Lung (tissue), 12 donors: ENCODE measurements around the gene PCYOX1L. TPM values are rescaled to one million over a fixed set of nuclear protein-coding genes. Genes with fewer than 3 reads are reported as not detected.

Experiments used
- ATAC-seq: fragments of 200-7000 bp; cut with Tn5 transposase; one replicate; pipeline ENCODE4 v1.9.1; 2020; ENCODE audit warnings: moderate number of reproducible peaks; ENCODE audit not compliant: insufficient read depth, low FRiP score
- DNase-seq, 3 donors: peaks; one replicate each; pipeline ENCODE4 v3.0.0-alpha.2; 2013 to 2017
- H3K27ac ChIP-seq, 2 donors: one replicate each; pipeline ENCODE4 v1.5.1; 2013; ENCODE audit warnings: mild to moderate bottlenecking in 2 of 2, moderate library complexity in 2 of 2, control low read depth in 1 of 2, inconsistent platforms in 1 of 2, low read depth in 1 of 2, low read length in 1 of 2
- H3K27me3 ChIP-seq, 3 donors: one replicate each; pipeline ENCODE4 v1.5.1; 2013; ENCODE audit warnings: low read length in 2 of 3; ENCODE audit not compliant: control insufficient read depth in 3 of 3, insufficient read depth in 3 of 3
- H3K36me3 ChIP-seq, 4 donors: one replicate each; pipeline ENCODE4 v1.5.1; 2013; ENCODE audit warnings: low read length in 4 of 4, mild to moderate bottlenecking in 1 of 4, moderate library complexity in 1 of 4; ENCODE audit not compliant: control insufficient read depth in 4 of 4, insufficient read depth in 4 of 4
- H3K4me1 ChIP-seq, 5 donors: one replicate each; pipeline ENCODE4 v1.5.1; 2013; ENCODE audit warnings: low read length in 5 of 5, mild to moderate bottlenecking in 2 of 5, moderate library complexity in 1 of 5; ENCODE audit not compliant: control insufficient read depth in 5 of 5, insufficient read depth in 5 of 5
- H3K4me3 ChIP-seq: one replicate; pipeline ENCODE4 v1.5.1; 2013; ENCODE audit warnings: mild to moderate bottlenecking, control low read depth, moderate library complexity
- H3K9ac ChIP-seq, 2 donors: one replicate each; pipeline ENCODE4 v1.5.1; 2013; ENCODE audit warnings: low read length in 2 of 2, control low read depth in 1 of 2; ENCODE audit not compliant: insufficient read depth in 1 of 2
- H3K9me3 ChIP-seq, 4 donors: one replicate each; pipeline ENCODE4 v1.5.1; 2013; ENCODE audit warnings: low read length in 3 of 4, mild to moderate bottlenecking in 1 of 4, moderate library complexity in 1 of 4; ENCODE audit not compliant: control insufficient read depth in 4 of 4, insufficient read depth in 3 of 4
- CTCF ChIP-seq: IDR thresholded peaks from 2 replicates; pipeline ENCODE4 v1.5.1; 2012; ENCODE audit warnings: mild to moderate bottlenecking; ENCODE audit errors: control extremely low read depth, extremely low read depth
- WGBS, 2 donors: extraction: QIAGEN DNeasy Blood & Tissue Kit; methylation state at CpG; one replicate each; pipeline ENCODE4 v1.1.7; 2013; 5-methylcytosine and 5-hydroxymethylcytosine counted together
- polyA plus RNA-seq, 2 donors: library from polyadenylated mRNA; stranded (reverse); fragments of 200-250 nt; gene quantifications; one replicate each; pipeline ENCODE4 v1.2.1, GENCODE V29; 2013
- total RNA-seq, 2 donors: library from RNA; depleted of rRNA in 1 of 2; stranded (reverse); fragments of >200 nt in 1 of 2; gene quantifications; one replicate each; pipeline ENCODE4 v1.2.1, GENCODE V29; 2014 to 2021
- donor health status: control.
- donor health status: control.
- donor health status: Bipolar disorder and iron deficiency.
- donor health status: healthy.
- donor health status: DM: yes; HTN: yes; CAD: no.

The PCYOX1L gene
- total and polyA plus RNA-seq, 4 donors, result 4.8 to 9.3 (median 7.3) TPM

DNA sequence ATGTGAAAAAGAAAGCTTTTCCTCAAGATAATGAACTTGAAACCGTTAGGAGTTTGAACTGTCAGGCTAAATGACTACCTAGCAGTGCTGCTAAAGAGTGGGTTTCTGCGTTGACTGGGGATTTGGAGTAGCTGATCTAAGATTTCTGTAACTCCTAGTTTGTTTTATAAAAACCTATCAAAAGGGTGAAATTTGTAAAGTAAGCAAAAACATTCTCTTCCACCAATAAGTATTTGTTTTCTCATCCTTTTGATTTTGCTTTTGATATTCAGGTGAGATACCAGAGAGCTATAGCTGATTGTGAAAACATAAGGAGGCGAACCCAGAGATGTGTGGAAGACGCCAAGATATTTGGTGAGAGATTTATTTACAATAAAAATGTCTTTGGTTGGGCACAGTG lies 8.5 kb upstream of the PCYOX1L start:
- no peaks in the 10 kb centered on the region for H3K27me3 ChIP-seq
- H3K4me1 ChIP-seq, result peaks cover 0 to 15% (median 3%) of the 10 kb centered on the region in 5 donors
- TF ChIP-seq CTCF, result no peak
- no peak overlapping the region for H3K4me3 ChIP-seq
- ATAC-seq (no peak), DNase-seq (no peak)
- H3K9me3 ChIP-seq, result no peaks in the 10 kb centered on the region
- no peak overlapping the region for H3K27ac ChIP-seq
- no peak overlapping the region for H3K9ac ChIP-seq
- WGBS, 2 donors, result 87 to 93% methylated on average over 4 of the region's 4 CpGs
- H3K36me3 ChIP-seq, result peaks cover 23 to 54% (median 31%) of the 10 kb centered on the region in 4 donors

GRCh38 chr5:149352169-149352568 lies 5.7 kb upstream of the PCYOX1L start:
- Histone ChIP-seq H3K36me3 (peaks cover 23 to 60% (median 32%) of the 10 kb centered on the region in 4 donors), H3K27me3 (no peaks in the 10 kb centered on the region), H3K4me1 (peaks cover 0 to 9% (median 0%) of the 10 kb centered on the region in 5 donors), H3K27ac (no peak overlapping the region), H3K9ac (no peak overlapping the region), H3K4me3 (no peak overlapping the region), H3K9me3 (no peaks in the 10 kb centered on the region)
- TF ChIP-seq CTCF, result no peak
- 55 to 71% methylated on average over 4 of the region's 4 CpGs for WGBS, 2 donors
- ATAC-seq (no peak), DNase-seq (no peak)

- H3K36me3 ChIP-seq, result peaks cover 21 to 47% (median 25%) of the 10 kb centered on the region in 4 donors
- H3K4me1 ChIP-seq, result peaks cover 0 to 12% (median 4%) of the 10 kb centered on the region in 5 donors
- no peaks in the 10 kb centered on the region for H3K27me3 ChIP-seq
These were observed 3.9 kb upstream of the PCYOX1L start for GRCh38 chr5:149353911-149354310.

More at GRCh38 chr5:149353911-149354310, 3.9 kb upstream of the PCYOX1L start:
- no peak for ATAC-seq
- TF ChIP-seq CTCF, result no peak
- H3K4me3 ChIP-seq, result no peak overlapping the region
- H3K9me3 ChIP-seq, result no peaks in the 10 kb centered on the region
- no peak overlapping the region for H3K9ac ChIP-seq
- DNase-seq, result no peak
- WGBS, 2 donors, result 91 to 92% methylated on average over 2 of the region's 2 CpGs
- H3K27ac ChIP-seq, result no peak overlapping the region
